SK-N-MC (cell line): ENCODE results near the gene SCAF8.

Experiments used
- DNase-seq: peaks from one replicate; pipeline ENCODE4 v3.0.0-alpha.2; 2011; ENCODE audit warnings: low read depth, low spot score
- H3K27ac ChIP-seq: fragments of 200-600 bp; sonication (generic); 2 replicates; pipeline ENCODE4 v1.5.1; 2016; ENCODE audit warnings: mixed run types
- H3K36me3 ChIP-seq: fragments of 200-600 bp; sonication (generic); 2 replicates; pipeline ENCODE4 v1.6.1; 2017; ENCODE audit warnings: antibody characterized with exemption, low read length, mixed read lengths; ENCODE audit not compliant: insufficient read depth
- H3K4me3 ChIP-seq: fragments of 200-600 bp; sonication (generic); 2 replicates; pipeline ENCODE4 v1.5.1; 2016
- H3K9ac ChIP-seq: fragments of 200-600 bp; sonication (generic); 2 replicates; pipeline ENCODE4 v1.8.0; 2017; ENCODE audit warnings: mixed run types, mixed read lengths; ENCODE audit not compliant: insufficient read length
- H3K9me3 ChIP-seq: fragments of 200-600 bp; sonication (generic); 2 replicates; pipeline ENCODE4 v1.6.1; 2017; ENCODE audit warnings: low read depth, mild to moderate bottlenecking, antibody characterized with exemption, low read length, moderate library complexity, mixed read lengths
- EZH2 ChIP-seq: fragments of 200-600 bp; sonication (generic); IDR thresholded peaks from one replicate; pipeline ENCODE4 v1.6.1; 2017; ENCODE audit warnings: antibody characterized with exemption
- FOXP2 ChIP-seq: optimal IDR thresholded peaks from 2 replicates; pipeline ENCODE3; 2011; ENCODE audit warnings: mild to moderate bottlenecking, moderate library complexity; ENCODE audit not compliant: insufficient read depth; ENCODE audit errors: extremely low read length, control extremely low read depth
- POLR2AphosphoS5 ChIP-seq: IDR thresholded peaks from 2 replicates; pipeline ENCODE4 v1.6.1; 2012; ENCODE audit warnings: mild to moderate bottlenecking, low read depth, low read length, borderline replicate concordance

Gene SCAF8, protein sequence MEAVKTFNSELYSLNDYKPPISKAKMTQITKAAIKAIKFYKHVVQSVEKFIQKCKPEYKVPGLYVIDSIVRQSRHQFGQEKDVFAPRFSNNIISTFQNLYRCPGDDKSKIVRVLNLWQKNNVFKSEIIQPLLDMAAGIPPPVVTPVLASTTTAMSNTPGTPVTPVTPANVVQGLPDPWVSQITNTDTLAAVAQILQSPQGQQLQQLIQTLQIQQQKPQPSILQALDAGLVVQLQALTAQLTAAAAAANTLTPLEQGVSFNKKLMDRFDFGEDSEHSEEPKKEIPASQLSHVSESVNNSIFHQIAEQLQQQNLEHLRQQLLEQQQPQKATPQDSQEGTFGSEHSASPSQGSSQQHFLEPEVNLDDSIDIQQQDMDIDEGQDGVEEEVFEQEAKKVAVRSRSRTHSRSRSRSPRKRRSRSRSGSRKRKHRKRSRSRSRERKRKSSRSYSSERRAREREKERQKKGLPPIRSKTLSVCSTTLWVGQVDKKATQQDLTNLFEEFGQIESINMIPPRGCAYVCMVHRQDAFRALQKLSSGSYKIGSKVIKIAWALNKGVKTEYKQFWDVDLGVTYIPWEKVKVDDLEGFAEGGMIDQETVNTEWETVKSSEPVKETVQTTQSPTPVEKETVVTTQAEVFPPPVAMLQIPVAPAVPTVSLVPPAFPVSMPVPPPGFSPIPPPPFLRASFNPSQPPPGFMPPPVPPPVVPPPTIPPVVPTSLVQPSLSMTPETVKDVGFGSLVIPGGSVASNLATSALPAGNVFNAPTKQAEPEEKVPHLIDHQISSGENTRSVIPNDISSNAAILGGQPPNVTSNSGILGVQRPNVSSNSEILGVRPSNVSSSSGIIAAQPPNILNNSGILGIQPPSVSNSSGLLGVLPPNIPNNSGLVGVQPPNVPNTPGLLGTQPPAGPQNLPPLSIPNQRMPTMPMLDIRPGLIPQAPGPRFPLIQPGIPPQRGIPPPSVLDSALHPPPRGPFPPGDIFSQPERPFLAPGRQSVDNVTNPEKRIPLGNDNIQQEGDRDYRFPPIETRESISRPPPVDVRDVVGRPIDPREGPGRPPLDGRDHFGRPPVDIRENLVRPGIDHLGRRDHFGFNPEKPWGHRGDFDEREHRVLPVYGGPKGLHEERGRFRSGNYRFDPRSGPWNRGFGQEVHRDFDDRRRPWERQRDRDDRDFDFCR (N-terminal part only)

GRCh38 chr6:154733183-154733625 lies at the start of gene SCAF8:
Gene SCAF8 (plus strand): TSS chr6:154733416. CDS start chr6:154733901, 485 bp downstream.
- Histone ChIP-seq H3K9ac (peak within 1 kb of the TSS; percentile 97), H3K27ac (peak within 1 kb of the TSS; percentile 94), H3K36me3 (peaks cover 23% of the 10 kb centered on the region), H3K4me3 (peak within 1 kb of the TSS; percentile 97), H3K9me3 (no peaks in the 10 kb centered on the region)
- TF ChIP-seq EZH2 (no peak), POLR2AphosphoS5 (peak; percentile 85), FOXP2 (no peak)
- no peak for DNase-seq

DNA sequence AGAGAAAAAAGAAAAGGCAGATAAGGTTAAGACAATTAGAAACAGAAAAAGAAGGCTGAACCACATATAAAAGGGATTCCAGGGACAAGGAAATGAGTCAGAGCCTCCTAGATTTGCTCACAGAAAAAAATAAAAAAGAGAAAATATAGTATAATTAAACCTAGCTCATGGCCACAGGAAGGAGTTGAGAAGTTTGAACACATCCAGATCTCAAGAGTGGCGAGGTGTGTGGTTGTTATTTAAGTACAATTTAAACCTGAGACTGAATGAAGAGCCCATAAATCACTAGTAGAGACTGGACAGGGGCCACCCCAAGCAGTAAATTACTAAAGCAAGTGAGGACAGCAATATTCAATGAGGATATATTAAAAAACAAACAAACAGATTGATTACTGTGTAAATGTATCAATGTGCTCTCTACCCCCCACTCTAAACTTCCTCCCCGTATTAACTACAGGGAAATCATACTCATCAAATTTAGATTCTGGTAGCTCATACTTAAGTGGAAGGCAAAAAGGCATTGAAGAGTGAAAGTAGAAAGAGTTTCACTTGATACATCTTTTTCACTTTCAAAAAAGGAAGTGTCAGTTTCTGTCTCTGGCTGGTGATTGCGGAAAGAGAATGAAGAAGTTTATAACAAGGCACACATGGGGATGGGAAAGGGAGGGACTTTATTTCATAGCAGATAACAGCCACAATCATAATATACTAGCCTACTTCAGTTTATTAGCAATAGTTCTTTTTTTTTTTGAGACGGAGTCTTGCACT lies 49.3 kb upstream of the SCAF8 start:
- no peak for DNase-seq
- no peak overlapping the region for H3K4me3 ChIP-seq
- H3K36me3 ChIP-seq: no peaks in the 10 kb centered on the region
- H3K27ac ChIP-seq: no peak overlapping the region
- no peak overlapping the region for H3K9ac ChIP-seq
- TF ChIP-seq POLR2AphosphoS5: no peak
- no peak for TF ChIP-seq EZH2
- no peak for TF ChIP-seq FOXP2
- H3K9me3 ChIP-seq: no peaks in the 10 kb centered on the region

DNA sequence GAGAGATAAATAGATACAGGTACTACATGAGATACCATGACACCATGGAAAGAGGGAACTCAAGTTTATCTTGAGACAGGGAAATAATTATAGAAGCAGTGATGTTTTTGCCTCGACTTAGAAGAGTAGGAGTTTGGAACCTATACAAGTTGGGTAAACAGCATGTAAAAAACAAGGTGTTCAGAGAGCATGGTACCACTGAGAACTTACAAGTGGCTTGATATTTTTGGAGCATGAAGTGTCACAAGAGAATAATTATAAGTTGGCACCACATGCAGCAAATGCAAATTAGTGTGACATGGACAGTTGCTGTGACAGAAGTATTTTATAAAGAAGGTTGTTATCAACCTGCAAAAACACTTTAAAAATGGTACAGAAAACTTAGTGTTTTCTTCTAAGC lies 47.1 kb upstream of the SCAF8 start:
- no peaks in the 10 kb centered on the region for H3K9me3 ChIP-seq
- DNase-seq: no peak
- no peak overlapping the region for H3K27ac ChIP-seq
- H3K9ac ChIP-seq: no peak overlapping the region
- H3K36me3 ChIP-seq: no peaks in the 10 kb centered on the region
- TF ChIP-seq FOXP2 (no peak), POLR2AphosphoS5 (no peak), EZH2 (no peak)
- H3K4me3 ChIP-seq: no peak overlapping the region

DNA sequence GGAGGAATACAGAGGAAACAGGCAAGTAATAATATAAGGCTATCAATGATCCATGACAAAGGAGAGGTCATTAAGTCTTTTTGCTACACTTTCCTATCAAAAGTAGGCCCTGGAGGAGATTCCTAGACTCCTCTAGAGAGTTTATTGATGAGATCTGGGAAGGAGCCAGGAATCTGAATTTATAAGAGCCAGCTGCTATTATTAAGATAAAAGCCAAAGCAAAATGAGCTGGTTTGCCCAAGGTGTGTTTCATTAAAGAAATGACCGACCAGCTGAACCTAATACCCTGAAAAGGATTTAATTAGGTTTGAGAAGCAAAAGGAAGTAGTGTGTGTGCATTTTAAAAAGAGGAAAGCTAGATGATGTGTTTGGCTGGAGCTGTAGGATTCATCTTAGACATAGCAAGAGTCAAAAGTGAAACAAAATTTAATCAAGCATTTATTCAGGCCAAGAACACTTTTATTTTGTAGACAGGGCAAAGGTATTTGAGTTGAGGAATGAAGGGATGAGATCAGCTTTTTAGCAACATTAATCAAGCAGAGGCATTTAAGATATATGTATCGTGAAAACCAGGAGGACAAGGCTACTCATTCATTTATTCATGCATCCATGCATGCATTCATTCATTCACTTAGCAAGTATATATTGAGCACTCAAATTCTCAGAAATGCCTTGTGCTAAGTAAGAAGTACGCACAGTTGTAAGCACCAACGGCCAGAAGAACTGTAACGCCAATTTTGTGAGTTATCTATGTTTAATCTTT lies 43.5 kb upstream of the SCAF8 start:
- Histone ChIP-seq H3K4me3 (no peak overlapping the region), H3K9me3 (no peaks in the 10 kb centered on the region), H3K9ac (no peak overlapping the region), H3K36me3 (no peaks in the 10 kb centered on the region), H3K27ac (no peak overlapping the region)
- no peak for DNase-seq
- no peak for TF ChIP-seq FOXP2
- no peak for TF ChIP-seq EZH2
- TF ChIP-seq POLR2AphosphoS5: no peak

GRCh38 chr6:154690857-154691256 lies 42.4 kb upstream of the SCAF8 start:
- no peak for TF ChIP-seq EZH2
- TF ChIP-seq FOXP2: no peak
- TF ChIP-seq POLR2AphosphoS5: no peak
- H3K9ac ChIP-seq: no peak overlapping the region
- H3K9me3 ChIP-seq: no peaks in the 10 kb centered on the region
- no peak overlapping the region for H3K27ac ChIP-seq
- no peak for DNase-seq
- H3K4me3 ChIP-seq: no peak overlapping the region
- H3K36me3 ChIP-seq: no peaks in the 10 kb centered on the region

GRCh38 chr6:154696661-154697060 lies 36.6 kb upstream of the SCAF8 start:
- DNase-seq: no peak
- Histone ChIP-seq H3K4me3 (no peak overlapping the region), H3K9ac (no peak overlapping the region), H3K36me3 (no peaks in the 10 kb centered on the region), H3K27ac (no peak overlapping the region), H3K9me3 (no peaks in the 10 kb centered on the region)
- TF ChIP-seq EZH2 (no peak), POLR2AphosphoS5 (no peak), FOXP2 (no peak)

GRCh38 chr6:154703124-154703523 lies 30.1 kb upstream of the SCAF8 start:
- no peak for DNase-seq
- no peaks in the 10 kb centered on the region for H3K36me3 ChIP-seq
- TF ChIP-seq FOXP2 (no peak), EZH2 (no peak), POLR2AphosphoS5 (no peak)
- H3K27ac ChIP-seq: no peak overlapping the region
- H3K4me3 ChIP-seq: no peak overlapping the region
- H3K9ac ChIP-seq: no peak overlapping the region
- no peaks in the 10 kb centered on the region for H3K9me3 ChIP-seq
